GM15510 (cell line): Measurements from ENCODE around the gene ALOX5.

Experiments used
- POLR2A ChIP-seq: IDR thresholded peaks from 3 replicates; pipeline ENCODE4 v1.6.1; 2011; ENCODE audit warnings: borderline replicate concordance; ENCODE audit not compliant: insufficient read length; ENCODE audit errors: extremely low read depth

ALOX5 gene

DNA sequence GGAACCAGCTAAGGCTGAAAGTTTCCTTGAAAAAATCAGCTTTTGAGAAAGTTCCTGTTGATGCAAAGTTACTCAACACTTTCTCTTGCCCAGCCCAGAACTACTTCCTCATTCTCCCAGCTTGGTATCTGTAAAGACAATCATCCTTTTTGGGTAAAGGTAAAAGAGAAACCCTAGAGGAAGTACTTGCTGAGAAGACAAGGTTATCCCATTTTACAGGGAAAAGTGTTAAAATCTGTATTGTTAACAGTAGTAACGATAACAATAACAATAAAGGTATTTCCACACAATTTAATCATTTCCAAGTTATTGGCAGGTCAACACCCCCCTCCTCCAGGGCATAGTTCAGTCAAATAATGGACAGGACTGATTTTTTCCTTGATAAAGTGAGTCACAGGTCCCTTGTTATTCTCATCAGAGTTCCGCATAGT is 2.4 kb downstream of the ALOX5 start:
- TF ChIP-seq POLR2A: no peak

DNA sequence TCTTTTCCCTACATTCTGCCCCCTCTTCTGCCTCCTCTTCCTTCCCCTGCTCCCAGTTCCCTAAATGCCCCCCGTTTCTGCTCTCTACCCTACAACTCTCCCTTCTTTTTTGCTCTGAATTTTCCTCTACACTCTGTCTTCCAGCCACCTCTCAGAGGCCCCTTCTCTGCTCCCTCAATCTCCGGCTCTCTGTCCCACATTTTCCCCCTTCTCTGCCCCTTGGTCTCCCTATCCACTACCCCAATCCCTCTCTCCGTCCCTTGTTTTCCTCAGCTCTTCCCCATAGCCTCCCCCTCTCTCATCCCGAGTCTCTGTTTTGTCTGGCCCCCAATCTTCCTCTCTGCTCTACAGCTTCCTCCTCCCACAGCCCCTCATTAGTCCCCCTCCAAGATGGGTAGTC is 3.3 kb downstream of the ALOX5 start:
- no peak for TF ChIP-seq POLR2A

DNA sequence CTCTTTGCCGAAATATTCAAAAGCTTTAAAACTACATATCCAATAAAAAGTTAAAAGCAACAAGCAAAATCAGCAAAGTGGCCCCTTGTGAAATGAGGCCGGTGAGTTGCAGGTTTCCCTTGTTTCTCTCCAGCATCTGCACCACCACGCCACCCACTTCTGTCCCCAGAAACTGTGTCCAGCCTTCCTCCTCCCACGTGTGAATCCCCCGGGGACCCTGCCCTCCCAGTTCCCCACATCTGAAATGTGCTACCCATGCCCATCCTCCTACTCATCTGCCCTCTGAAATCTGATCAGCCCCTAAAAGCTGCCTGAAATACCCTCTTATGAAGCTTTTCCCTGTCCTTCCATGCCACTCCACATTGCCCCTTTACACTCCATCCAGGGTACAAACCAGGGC is 3.8 kb downstream of the ALOX5 start:
- no peak for TF ChIP-seq POLR2A

DNA sequence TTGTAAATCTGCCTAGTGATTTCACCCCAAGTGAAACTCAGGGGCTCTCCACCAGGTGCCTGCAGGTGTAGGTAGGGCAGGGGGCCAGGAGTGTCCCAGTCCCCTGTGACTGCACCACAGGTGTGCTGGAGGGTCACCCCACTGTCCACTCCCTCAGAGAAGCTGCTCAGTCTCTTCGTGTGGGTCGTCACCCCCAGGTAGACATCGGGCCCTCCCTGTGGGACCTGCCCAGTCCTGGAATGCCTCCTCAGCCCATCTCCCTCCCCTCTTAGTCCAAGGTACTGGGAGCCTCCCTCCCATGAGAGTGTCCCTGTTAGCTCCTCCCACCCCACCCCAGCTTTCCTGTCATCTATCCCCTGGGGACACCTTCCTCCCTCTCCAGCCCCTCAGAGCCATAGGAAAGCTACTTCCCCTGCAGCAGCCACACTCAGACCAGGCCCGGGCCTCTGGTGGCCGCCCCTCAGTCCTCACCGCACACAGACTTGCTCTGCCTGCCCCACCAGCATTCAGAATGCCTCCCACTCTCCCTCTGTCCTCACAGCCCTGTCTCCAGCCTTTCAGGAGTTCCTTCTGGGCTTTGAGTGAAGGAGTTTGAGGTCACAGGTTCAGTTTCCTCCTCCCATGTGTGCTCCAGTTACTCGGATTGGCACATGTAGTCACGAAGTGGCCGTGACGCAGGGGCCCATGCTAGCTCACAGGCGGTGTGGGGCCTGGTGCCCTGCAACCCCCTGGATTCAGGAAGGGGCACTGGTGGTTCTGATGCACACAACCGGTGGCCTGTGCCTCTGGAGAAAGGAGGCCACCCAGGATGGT is 5.1 kb downstream of the ALOX5 start:
- TF ChIP-seq POLR2A: no peak

DNA sequence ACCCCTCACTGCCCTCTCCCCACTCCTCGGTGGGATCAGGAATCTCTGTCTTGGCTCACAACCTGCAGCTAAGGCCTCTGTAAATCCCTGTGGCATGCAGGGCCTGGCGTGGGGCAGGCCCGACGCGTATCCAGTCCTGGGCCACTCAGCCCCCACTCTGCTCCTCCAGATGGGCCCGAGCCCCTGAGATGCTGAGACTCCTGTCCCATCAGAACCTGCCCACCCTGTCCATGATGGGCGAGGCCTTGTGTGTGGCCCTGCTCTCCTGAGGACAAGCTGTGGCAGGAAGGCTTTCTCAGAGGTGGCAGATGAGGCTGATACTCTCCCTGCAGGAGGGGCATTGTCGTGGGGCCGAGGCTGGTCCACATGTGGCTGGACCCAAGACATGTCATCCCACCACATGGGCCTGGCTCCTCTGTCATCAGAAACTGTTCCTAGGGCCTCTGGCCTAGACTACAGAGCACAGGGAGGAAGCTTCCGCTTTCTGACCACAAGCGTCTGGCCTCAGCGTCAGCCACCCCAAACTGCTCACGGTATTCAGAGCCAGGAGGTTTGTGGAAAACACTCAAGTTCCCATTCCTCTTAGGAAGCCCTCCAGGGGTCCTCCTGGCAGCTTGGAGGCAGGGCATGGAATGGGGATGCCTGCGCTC is 6.0 kb downstream of the ALOX5 start:
- TF ChIP-seq POLR2A: no peak

DNA sequence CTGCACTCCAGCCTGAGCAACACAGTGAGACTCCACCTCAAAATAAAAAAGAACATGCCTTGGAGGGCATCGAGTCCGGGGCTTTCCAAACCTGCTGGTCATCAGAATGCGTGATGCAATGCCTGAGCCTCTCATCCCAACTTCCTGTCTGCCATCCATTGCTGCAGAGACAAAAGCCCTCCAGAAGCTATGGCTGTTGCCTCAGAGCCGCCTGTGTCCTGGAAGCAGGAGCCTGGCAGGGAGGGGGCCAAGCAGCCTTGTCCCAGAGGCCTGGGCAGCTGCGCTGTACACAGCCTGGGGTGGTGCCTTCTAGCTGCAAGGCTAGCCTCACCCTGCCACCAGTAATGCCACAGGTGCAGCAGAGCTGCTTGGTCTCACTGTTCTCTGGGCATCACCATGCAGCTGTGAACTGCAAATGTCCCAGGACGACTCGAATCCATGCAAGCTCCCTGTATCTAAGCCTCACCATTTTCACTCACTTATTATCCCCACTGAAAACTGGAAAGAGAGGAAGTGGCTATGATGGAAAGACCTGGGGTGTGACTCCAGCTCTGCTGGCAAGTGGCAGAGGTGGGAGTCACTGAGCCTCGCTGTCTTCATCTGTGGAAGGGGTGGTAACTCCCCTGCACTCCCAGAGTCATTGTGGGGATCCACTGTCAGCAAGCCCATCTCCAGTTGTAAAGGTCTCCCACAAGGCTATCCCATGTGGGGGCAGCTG is 7.0 kb downstream of the ALOX5 start:
- TF ChIP-seq POLR2A: no peak

DNA sequence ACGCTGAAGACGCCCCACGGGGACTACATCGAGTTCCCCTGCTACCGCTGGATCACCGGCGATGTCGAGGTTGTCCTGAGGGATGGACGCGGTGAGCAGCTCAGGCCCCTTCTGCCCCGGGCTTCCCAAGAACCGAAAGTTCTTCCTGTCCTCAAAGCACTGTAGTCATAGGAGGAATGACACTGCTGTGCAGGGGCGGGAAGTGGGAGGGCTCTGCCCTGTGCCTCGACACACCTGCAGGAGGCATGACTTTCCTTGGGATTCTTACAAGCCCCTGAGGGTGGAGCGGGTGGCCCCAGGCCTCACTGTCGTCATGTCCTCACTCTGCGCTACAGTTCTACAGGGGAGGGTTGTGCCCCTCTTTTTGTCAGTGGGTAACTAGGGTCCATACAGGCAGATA is 8.6 kb downstream of the ALOX5 start:
- no peak for TF ChIP-seq POLR2A

DNA sequence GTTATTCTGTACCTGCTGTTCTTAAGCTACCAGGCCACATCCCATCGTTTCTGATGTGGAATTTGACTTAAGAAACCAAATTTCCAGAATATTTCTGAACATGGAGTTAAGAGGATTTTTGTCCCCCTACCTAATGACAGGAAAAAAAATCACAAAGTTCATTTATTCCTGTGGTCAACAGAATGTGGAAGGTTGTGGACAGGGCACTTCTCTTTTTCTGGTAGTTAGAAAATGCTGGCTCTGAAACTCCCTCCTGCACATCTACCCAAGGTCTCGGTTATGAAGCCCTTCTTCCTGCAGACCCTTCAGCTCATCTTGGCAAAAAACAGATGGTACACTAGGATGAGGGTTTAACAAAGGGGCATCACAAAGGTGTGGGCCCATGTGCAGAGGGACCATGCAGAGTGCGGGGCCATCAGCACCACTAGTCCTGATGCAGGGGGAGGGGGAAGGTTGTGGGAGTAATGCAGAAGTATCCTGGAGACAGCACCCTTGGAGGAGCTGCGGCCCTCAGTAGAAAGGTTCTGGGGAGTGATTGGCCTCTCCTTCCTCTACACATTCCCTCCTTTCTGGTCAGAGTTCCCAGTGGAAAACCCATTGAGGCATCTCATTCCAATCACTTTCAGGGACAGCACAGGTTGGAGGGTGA is 9.8 kb downstream of the ALOX5 start:
- TF ChIP-seq POLR2A: no peak

DNA sequence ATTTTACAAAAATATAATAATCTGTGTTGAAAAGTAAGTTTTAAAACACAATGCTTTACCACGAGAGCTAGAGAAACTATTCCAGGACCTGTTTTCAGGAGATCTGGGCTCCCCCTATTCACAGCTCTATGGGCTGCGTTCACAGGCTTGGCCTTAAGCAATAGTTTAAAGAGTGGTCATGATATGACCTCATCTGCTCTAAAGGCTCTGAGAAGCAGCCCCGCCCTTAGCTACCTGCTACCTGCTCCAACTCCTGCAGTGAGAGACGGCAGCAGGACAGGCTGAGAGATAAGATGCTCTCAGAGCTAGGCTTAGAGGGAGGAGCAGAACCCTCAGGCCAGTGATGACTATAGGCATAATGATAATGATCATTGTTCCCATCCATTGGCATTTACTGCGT is 12.6 kb downstream of the ALOX5 start:
- no peak for TF ChIP-seq POLR2A

DNA sequence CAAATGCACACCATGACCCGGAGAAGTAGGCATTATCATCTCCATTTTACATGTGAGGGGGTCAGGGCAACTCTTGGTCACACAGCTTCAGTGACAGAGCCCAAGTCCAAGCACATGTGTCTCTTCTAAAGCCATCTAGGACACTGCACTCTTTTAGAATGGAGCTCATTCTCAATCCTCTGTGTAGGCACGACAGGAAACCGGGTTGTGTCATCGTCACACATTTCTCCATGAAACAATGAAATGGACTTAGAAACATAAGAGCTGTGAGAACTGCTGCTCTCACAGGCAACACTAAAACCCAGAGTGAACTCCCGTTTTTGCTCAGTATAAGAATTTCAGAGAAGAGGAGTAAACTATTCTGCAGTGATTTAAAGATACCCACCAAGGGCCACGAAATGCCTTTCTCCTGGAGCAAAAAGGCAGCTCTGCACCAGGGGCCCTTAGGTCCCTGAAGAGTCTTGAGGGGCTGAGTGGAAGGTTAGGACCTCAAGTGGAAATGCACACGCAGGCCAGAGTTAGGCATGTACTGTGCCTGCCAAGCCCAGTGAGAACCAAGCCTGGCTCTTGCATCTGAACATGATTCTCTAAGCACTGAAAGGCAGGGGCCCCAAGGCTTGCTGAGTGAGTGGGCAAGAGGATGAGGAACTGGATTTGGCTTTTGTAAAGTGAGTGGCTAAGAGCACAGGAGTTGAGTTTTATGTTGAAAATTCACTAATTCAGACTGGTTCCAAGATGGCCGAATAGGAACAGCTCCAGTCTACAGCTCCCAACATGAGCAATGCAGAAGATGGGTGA is 13.3 kb downstream of the ALOX5 start:
- TF ChIP-seq POLR2A: no peak

DNA sequence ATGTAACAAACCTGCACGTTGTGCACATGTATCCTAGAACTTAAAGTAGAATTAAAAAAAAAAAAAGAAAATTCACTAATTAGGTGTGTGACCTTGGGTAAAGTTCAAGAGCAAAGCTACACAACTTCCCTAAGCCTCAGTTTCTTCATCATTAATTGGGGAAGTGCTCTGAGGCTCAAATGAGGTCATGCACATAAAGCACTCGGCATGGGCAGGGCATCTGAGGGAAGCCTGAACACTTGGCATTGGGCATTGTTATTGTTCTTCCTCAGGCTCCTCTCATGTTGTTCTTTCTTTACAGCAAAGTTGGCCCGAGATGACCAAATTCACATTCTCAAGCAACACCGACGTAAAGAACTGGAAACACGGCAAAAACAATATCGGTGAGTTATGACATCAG is 21.5 kb downstream of the ALOX5 start:
- no peak for TF ChIP-seq POLR2A

DNA sequence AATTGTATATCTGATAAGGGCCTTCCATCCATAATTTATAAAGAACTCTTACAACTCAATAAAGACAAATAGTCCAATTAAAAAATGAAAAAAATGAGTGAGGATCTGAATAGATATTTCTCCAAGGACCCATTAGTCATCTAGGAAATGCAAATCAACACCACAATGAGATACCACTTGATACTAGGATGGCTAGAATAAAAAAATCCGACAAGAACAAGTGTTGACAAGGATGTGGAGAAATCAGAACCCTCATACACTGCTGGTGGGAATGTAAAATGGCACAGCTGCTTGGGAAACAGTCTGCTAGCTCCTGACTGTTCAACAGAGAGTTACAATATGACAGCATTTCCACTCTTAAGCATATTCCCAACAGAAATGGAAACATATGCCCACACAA is 24.6 kb downstream of the ALOX5 start:
- no peak for TF ChIP-seq POLR2A

DNA sequence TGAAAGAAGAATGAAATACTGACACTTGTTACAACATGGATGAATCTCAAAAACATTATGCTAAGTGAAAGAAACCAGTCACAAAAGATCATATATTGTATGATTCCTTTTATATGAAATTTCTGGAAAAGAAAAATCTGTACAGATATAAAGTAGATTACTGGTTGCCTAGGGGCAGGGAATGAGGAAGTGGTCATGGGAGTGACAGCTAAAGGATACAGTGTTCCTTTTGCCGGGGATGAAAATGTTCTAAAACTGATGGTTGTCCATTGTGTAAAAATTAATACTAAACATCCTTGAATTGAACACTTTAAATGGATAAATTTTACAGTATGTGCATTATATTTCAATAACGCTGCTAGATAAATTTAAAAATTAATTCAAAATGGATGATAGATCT is 25.1 kb downstream of the ALOX5 start:
- no peak for TF ChIP-seq POLR2A

DNA sequence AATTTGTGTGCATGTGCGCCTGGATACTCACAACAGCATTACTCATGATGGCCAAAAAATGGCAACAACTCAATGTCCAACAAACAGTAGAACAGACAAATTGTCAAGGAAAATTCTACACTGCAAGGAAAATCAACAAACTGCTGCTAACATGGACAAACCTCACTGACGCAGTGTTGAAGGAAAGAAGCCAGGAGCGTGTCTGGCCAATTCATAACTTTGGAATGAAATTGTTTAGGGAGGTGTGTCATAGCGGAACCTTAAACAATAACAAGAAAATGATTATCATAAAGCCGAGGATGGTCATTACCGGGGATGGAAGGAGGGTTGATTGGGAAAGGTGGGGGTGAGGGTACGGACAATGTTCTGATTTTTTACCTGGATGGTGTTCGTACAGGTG is 29.1 kb downstream of the ALOX5 start:
- no peak for TF ChIP-seq POLR2A

DNA sequence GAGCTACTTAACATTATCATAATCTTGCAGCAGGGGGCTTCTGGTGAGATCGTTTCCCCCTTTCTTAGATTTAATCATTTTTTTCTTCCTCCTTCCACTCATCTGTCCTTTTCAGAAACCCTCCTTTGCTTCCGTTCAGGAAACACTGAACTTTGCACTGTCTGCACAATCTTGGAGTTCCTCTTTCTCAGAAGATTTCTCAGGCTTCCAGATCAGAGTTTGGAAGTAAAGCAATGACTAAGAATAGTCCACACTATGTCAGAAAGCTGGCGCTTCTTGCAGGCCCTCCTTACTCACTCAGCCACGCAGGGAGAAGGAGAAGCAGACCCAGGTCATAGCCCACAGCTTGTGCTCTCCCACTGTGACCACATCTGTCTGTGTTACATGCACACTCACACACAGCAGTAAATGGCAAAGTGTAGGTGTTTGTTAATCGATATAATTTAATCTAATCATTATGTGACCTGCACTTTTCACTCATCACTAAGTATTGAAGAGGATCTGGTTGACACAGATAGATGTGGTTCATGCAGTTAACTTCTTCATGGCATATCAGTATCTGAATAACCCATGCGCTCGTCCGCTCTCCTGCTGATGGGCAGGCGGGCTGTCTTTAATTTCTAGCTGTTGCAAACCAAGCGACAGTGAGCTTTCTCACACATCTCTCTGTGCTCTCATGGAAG is 30.2 kb downstream of the ALOX5 start:
- no peak for TF ChIP-seq POLR2A

DNA sequence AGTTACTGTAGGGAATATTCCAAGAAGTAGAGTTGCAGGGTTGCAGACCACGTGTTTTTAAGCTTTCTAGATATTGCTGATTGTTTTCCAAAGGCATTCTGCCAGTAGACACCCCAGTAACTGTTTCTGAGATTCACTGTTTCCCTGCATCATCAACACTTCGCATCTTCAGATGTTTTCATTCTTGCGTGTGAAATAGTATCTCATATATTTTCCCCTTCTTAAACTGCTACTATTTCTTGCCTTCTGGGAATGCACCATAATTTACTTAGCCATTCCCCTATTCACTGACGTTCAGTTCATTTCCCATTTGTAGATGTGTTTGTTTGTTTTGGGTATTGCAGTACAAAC is 30.7 kb downstream of the ALOX5 start:
- no peak for TF ChIP-seq POLR2A
